ENCODE data around the gene GNAI1. TPM values are rescaled to one million over a fixed set of nuclear protein-coding genes. Genes with fewer than 3 reads are reported as not detected.

Gene GNAI1
- total RNA-seq, 1 donor from 2014 or later = 6.0 TPM

DNA sequence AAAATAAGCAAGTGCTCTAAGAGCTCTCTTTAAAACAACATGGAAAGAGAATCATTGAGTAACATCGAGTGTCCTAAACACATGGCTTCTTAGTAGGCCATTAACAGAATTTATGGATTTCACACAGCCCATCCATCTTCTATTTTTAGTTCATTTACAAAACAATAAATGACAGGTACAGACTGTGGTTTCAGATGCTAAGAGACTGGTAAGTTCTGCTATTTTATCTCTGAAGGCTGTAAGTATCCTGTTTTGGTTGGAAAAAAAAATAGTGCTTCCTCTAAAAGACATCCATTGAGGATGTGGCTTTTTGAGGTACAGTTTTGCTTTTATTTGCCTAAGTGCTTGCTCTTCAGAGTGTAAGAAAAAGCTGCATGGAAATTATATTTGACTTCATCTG, 27.4 kb upstream of the GNAI1 start:
- Mint-ChIP-seq H3K27ac (peak overlapping the region; percentile 67), H3K36me3 (ENCODE audit: low read depth) (no peaks in the 10 kb centered on the region), H3K4me1 (ENCODE audit: low read depth) (peaks cover 26% of the 10 kb centered on the region), H3K9me3 (no peaks in the 10 kb centered on the region), H3K4me3 (no peak overlapping the region), H3K27me3 (ENCODE audit: insufficient read depth) (no peaks in the 10 kb centered on the region)
- DNase-seq (ENCODE audit: low spot score) = no peak
- intact Hi-C loops (cut with micrococcal nuclease) = loop anchor here (5.0 kb wide), 1 partner anchor 45 kb away; no protein-coding TSS in a partner anchor

DNA sequence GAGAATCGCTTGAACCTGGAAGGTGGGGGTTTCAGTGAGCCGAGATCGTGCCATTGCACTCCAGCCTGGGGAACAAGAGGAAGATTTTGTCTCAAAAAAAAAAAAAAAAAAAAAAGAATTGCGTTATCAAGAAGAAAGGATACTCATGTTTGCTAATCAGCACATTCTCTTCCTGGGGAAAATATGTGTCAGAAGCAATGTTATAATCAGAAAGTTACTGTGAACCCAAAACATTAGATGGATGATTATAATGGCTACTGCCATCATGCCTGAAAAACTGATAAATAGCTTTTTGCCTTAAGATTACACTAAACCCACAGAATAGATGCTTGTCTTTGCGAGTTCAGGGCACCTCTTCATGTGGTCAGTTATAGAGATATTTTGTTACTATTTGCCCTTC, 24.3 kb upstream of the GNAI1 start:
- Mint-ChIP-seq H3K9me3 (no peaks in the 10 kb centered on the region), H3K4me3 (no peak overlapping the region), H3K36me3 (ENCODE audit: low read depth) (no peaks in the 10 kb centered on the region), H3K27ac (no peak overlapping the region), H3K4me1 (ENCODE audit: low read depth) (peaks cover 24% of the 10 kb centered on the region), H3K27me3 (ENCODE audit: insufficient read depth) (no peaks in the 10 kb centered on the region)
- intact Hi-C loops (cut with micrococcal nuclease) = no loop called here
- no peak for DNase-seq (ENCODE audit: low spot score)

- Mint-ChIP-seq H3K4me3 (no peak overlapping the region), H3K36me3 (ENCODE audit: low read depth) (no peaks in the 10 kb centered on the region), H3K9me3 (no peaks in the 10 kb centered on the region), H3K27ac (no peak overlapping the region), H3K4me1 (ENCODE audit: low read depth) (no peaks in the 10 kb centered on the region), H3K27me3 (ENCODE audit: insufficient read depth) (peaks cover 3% of the 10 kb centered on the region)
- DNase-seq (ENCODE audit: low spot score) = no peak
- intact Hi-C loops (cut with micrococcal nuclease) = no loop called here
Observed at GRCh38 chr7:80114159-80114558, 20.5 kb upstream of the GNAI1 start.

DNA sequence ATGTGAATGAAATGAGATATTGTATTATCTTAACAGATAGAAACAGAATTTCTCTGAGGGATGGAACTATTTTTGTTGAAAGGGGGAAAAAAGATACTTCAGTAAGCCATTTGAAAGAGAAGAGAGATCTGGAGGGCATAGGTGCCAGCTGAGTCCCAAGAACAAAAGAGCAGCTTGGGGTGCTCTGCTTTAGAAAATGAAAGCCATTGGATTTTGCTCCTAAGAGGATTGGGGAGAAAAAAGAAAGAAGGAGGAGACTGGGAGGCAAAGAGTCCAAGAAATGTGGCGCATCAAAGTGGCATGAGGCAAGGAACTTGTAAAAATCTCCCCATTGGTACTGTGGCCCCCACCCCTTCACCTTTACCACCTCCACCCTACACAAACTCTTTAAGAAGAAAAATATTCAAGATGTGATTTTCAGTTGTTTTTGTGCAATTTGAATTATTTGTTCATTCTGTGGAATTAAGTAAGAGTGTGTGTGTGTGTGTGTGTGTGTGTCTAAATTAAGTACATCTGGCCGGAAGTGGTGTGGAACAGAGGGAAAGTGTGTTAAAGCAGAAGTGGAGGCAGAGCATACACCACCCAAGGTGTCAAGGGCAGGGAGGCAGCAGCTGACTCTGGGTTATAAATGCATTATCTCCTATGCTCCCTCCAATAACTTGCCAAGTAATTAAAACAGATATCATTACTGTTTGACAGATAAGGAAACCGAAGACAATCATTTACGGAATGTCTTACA, 9.9 kb upstream of the GNAI1 start:
- no peaks in the 10 kb centered on the region for H3K9me3 Mint-ChIP-seq
- intact Hi-C loops (cut with micrococcal nuclease) = no loop called here
- no peaks in the 10 kb centered on the region for H3K36me3 Mint-ChIP-seq (ENCODE audit: low read depth)
- peaks cover 21% of the 10 kb centered on the region for H3K27me3 Mint-ChIP-seq (ENCODE audit: insufficient read depth)
- no peak overlapping the region for H3K4me3 Mint-ChIP-seq
- H3K27ac Mint-ChIP-seq = no peak overlapping the region
- H3K4me1 Mint-ChIP-seq (ENCODE audit: low read depth) = no peaks in the 10 kb centered on the region
- no peak for DNase-seq (ENCODE audit: low spot score)

- intact Hi-C loops (cut with micrococcal nuclease) = no loop called here
- Mint-ChIP-seq H3K27me3 (ENCODE audit: insufficient read depth) (peaks cover 34% of the 10 kb centered on the region), H3K27ac (no peak overlapping the region), H3K36me3 (ENCODE audit: low read depth) (no peaks in the 10 kb centered on the region), H3K4me3 (no peak overlapping the region), H3K4me1 (ENCODE audit: low read depth) (no peaks in the 10 kb centered on the region), H3K9me3 (no peaks in the 10 kb centered on the region)
- no peak for DNase-seq (ENCODE audit: low spot score)
Observed at GRCh38 chr7:80127412-80128160, 7.0 kb upstream of the GNAI1 start.

DNA sequence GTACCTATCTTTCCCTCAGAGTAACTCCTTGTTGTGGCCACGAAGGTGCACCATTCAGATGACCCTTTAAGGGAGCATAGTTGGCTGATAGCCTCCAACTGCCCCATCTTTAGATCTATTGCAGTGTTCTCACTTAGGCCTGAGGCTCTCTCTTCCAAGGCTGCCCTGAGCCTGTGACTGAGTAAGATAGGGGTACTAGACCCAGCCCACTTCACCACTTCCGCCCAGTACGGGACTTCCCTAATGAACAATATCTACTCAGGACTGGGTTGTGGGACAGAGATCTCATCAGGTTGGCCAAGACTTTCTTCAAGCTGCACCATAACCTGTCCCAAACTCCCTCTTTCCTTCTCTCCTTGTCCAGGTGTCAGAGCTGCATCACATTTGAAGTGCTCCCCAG, 5.7 kb upstream of the GNAI1 start:
- peaks cover 40% of the 10 kb centered on the region for H3K27me3 Mint-ChIP-seq (ENCODE audit: insufficient read depth)
- peaks cover 3% of the 10 kb centered on the region for H3K4me1 Mint-ChIP-seq (ENCODE audit: low read depth)
- H3K4me3 Mint-ChIP-seq = no peak overlapping the region
- H3K9me3 Mint-ChIP-seq = no peaks in the 10 kb centered on the region
- H3K36me3 Mint-ChIP-seq (ENCODE audit: low read depth) = no peaks in the 10 kb centered on the region
- no peak for DNase-seq (ENCODE audit: low spot score)
- no peak overlapping the region for H3K27ac Mint-ChIP-seq
- intact Hi-C loops (cut with micrococcal nuclease) = no loop called here

DNA sequence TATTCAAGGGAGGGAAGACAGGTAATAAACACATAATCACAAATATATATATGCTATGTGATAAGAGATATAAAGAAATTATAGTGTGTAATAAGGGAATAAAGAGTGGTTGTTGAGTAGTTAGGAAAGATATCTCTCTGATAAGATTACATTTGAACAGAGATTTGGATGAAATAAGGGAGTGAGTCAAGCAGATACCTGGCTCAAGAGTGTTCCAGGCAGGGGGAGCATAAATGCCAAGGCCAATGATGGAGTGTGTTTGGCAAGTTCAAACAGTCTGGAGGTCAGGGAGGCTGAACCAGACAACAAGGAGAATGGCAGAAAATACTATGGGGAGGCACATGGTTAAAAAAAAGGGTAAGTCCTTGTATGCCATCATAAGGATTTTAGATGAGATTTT, 4.8 kb upstream of the GNAI1 start:
- Mint-ChIP-seq H3K27me3 (ENCODE audit: insufficient read depth) (peaks cover 42% of the 10 kb centered on the region), H3K4me3 (no peak overlapping the region), H3K4me1 (ENCODE audit: low read depth) (peaks cover 7% of the 10 kb centered on the region), H3K36me3 (ENCODE audit: low read depth) (no peaks in the 10 kb centered on the region), H3K9me3 (no peaks in the 10 kb centered on the region), H3K27ac (no peak overlapping the region)
- intact Hi-C loops (cut with micrococcal nuclease) = no loop called here
- DNase-seq (ENCODE audit: low spot score) = no peak

DNA sequence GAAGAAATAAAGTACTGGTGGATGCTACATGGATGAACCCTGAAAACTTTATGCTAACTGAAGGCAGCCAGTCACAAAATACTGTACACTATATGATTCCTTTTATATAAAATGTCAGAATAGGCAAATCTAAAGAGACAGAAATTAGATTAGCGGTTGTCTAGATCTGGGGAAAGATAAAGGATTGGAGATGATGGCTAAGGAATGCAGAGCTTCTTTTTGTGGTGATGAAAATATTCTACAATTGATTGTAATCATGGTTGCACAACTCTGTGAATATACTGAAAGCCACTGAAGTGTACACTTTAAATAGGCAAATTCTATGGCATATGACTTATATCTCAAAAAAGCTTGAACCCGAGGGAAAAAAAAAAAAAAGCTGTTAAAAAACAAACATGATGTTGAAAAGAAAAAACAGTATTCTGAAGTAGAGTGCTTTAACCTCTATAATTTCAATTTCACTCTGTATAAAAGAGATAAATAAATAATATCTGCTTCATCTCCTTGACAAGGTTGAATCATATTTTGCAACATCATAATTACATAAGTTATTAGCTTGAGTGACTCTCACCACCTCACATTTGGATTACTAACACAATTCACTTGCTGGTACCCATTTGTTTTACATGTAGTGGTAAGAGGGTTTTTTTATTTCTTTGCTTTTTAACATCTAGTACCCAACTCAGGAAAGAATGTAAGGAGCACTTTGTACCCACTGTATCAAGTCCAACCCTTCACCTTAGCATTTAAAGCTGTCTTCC, 2.8 kb upstream of the GNAI1 start:
- DNase-seq (ENCODE audit: low spot score) = no peak
- intact Hi-C loops (cut with micrococcal nuclease) = loop anchor here (2.0 kb wide), 1 partner anchor 33 kb away; no protein-coding TSS in a partner anchor
- H3K4me3 Mint-ChIP-seq = no peak overlapping the region
- no peak overlapping the region for H3K27ac Mint-ChIP-seq
- peaks cover 20% of the 10 kb centered on the region for H3K4me1 Mint-ChIP-seq (ENCODE audit: low read depth)
- no peaks in the 10 kb centered on the region for H3K36me3 Mint-ChIP-seq (ENCODE audit: low read depth)
- H3K9me3 Mint-ChIP-seq = no peaks in the 10 kb centered on the region
- H3K27me3 Mint-ChIP-seq (ENCODE audit: insufficient read depth) = peaks cover 44% of the 10 kb centered on the region

DNA sequence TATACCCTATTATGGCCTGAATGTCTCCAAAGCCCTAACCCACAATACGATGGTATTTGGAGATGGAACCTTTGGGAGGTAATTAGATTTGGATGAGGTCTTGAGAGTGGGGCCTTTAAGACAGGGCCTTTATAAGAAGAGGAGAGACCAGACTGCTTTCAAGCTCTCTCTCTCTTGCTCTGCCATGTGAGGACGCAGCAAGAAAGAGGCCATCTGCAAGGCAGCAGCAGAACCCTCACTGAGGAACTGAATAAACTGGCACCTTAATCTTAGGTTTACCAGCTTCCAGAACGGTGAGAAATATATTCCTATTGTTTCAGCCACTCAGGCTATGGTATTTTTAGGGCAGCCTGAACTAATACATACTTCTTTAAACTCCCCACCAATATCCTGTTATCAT, 2.0 kb upstream of the GNAI1 start:
- no peak for DNase-seq (ENCODE audit: low spot score)
- no peak overlapping the region for H3K27ac Mint-ChIP-seq
- intact Hi-C loops (cut with micrococcal nuclease) = loop anchor here (2.0 kb wide), 1 partner anchor 34 kb away; no protein-coding TSS in a partner anchor
- peaks cover 21% of the 10 kb centered on the region for H3K4me1 Mint-ChIP-seq (ENCODE audit: low read depth)
- H3K27me3 Mint-ChIP-seq (ENCODE audit: insufficient read depth) = peaks cover 41% of the 10 kb centered on the region
- no peak overlapping the region for H3K4me3 Mint-ChIP-seq
- H3K9me3 Mint-ChIP-seq = no peaks in the 10 kb centered on the region
- H3K36me3 Mint-ChIP-seq (ENCODE audit: low read depth) = peaks cover under 1% of the 10 kb centered on the region

- peak overlapping the region; percentile 81 for H3K4me3 Mint-ChIP-seq
Observed at GRCh38 chr7:80133361-80134114, 1.1 kb upstream of the GNAI1 start.

GRCh38 chr7:80134115-80134535, 506 bp upstream of the GNAI1 start:
- H3K27ac Mint-ChIP-seq = no peak overlapping the region

More at GRCh38 chr7:80133361-80134114, 1.1 kb upstream of the GNAI1 start:
- Mint-ChIP-seq H3K36me3 (ENCODE audit: low read depth) (peaks cover 3% of the 10 kb centered on the region), H3K4me1 (ENCODE audit: low read depth) (peaks cover 22% of the 10 kb centered on the region), H3K27me3 (ENCODE audit: insufficient read depth) (peaks cover 48% of the 10 kb centered on the region), H3K9me3 (no peaks in the 10 kb centered on the region), H3K27ac (no peak overlapping the region)
- DNase-seq (ENCODE audit: low spot score) = no peak
- intact Hi-C loops (cut with micrococcal nuclease) = loop anchor here (2.0 kb wide), 1 partner anchor 35 kb away; no protein-coding TSS in a partner anchor

More at GRCh38 chr7:80134115-80134535, 506 bp upstream of the GNAI1 start:
- intact Hi-C loops (cut with micrococcal nuclease) = no loop called here
- H3K4me3 Mint-ChIP-seq = peak overlapping the region; percentile 81
- no peaks in the 10 kb centered on the region for H3K9me3 Mint-ChIP-seq
- peaks cover 28% of the 10 kb centered on the region for H3K4me1 Mint-ChIP-seq (ENCODE audit: low read depth)
- peaks cover 3% of the 10 kb centered on the region for H3K36me3 Mint-ChIP-seq (ENCODE audit: low read depth)
- peaks cover 53% of the 10 kb centered on the region for H3K27me3 Mint-ChIP-seq (ENCODE audit: insufficient read depth)
- no peak for DNase-seq (ENCODE audit: low spot score)

Measured in activated T-helper 1 cell treated with anti-CD3 and anti-CD28 coated beads, Interleukin-12 subunit alpha, Interleukin-12 subunit beta, Interleukin-2, Interleukin-4 antibody, amounts not matched to agents 30 ng/mL and 10 ng/mL and 1 ng/mL, durations not matched to agents 14 hours and 24 hours and 36 hours (primary cell).